ENCODE results near the gene TLR8.

TLR8 gene

DNA sequence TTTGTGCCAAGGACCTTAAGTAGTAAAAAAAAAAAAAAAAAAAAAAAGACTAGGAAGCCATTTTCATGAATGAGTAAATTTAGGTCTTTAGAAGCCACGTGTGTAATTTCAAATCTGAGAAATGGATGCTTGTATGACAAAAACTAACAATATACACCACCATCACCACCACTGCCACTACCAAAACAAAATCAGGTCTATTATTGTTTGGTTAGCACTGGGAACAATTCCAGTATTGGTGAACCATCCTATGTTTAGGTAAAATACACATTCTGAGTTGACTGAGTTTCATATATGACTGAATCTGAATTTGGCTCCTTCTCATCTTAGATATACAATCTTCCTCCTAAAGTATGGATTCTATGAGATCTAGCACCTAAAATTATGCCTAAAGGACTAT, 59.7 kb downstream of the TLR8 start:
- no peak for DNase-seq (ENCODE audit: low read depth)

DNA sequence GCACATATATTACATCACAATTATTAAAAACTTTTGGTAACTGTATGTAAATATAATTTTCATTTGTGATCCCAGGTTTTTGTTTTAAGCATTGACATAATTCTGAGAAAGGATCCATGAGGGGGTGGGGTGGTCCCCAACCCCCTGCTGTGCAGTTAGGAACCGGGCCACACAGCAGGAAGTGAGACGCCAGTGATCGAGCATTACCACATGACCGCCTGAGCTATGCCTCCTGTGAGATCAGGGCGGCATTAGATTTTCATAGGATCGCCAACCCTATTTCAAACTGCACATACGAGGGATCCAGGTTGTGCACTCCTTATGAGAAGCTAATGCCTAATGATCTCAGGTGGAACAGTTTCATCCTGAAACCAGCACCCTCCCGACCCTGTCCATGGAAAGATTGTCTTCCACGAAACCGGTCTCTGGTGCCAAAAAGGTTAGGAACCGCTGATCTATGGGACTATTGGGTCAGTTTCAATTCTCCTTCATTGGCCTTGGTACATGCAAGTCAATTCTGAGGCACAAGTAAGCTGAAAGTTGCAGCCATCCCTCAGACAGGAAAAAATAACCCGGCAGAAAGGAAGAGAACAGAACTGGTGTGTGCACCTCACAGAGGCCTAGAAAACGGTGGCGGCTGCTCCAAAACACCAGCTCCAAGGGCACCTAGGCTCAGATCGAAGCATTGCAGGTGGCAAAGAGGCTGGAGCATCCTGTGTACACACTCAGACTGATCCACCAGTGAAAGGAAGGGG, 61.5 kb downstream of the TLR8 start:
- no peak for DNase-seq (ENCODE audit: low read depth)

DNA sequence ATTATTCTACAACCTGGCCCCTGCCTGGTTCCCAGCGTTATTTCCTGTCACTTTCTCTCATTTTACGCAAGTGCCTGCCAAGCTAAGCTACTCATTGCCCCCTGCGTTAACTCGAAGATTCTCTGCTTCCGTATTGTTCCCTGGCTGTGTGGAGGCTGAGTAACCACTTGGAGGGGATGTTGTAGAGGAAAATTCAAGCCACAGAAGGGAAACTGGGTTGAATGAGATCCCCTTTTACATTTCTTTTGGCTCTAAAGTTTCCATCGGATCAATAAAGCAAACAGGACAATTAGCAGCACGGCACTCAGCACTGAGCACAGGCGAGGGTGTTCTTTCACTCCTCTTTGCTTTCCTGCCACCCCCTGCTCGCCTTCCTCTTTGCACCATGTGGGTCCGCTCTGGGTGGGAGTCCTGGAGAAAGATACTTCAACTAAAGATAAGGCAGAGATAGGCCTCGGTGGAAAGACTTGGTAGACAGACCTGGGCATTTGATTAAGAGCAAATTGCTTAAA, 64.3 kb downstream of the TLR8 start:
- no peak for DNase-seq (ENCODE audit: low read depth)

DNA sequence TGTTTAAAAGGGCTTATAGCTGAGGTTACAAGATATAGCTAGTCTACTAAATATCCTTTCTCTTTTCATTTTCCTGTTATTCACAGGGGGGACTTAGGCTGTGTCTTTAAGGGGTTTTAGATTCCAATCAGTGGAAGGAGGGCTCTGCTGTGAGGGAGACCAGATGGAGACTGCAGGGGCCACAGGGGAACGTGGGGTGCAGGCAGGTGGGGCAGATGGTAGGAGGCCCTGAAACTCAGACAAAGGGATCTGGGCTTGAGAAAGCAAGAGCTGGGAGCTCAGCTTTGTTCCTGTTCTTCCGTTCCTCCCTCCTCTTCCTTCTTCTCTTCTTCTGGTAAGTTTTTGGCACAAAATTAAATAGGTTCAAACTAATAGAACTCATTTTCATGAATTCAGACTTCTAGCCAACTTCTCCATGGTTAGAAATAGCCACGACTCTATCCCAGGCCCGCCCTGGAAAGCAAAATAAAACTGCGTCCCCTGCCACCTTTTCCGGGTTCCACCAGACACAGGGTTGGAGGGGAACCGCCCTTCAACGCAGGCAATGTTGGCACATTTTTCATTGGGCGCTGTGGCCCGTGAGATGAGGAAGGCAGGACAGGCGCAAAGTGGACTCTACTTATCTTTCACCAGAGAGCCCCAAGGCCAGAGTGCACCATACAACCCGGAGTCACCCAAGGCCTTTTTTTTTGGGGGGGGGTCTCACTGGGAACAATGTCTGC, 65.0 kb downstream of the TLR8 start:
- no peak for DNase-seq (ENCODE audit: low read depth)

DNA sequence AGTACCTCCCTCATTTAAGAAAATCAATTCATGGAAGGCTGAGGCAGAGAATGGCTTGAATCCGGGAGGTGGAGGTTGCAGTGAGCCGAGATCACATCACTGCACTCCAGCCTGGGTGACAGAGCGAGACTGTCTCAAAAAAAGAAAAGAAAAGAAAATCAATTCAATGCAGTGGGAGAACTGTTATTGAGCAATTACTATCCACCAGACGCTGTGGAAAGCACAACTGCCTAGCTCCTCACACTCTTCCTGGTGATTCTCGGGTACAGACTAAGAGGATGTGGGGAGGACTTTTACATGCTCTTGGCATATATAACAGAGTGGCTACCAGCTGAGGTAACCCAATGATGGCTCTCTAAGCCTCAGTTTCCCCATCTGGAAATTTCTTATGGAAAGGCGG, 65.8 kb downstream of the TLR8 start:
- DNase-seq (ENCODE audit: low read depth): no peak
